Stimulated activated CD4-positive, alpha-beta T cell treated with anti-CD3 and anti-CD28 coated beads, TNF-alpha, amount 100 ng/mL, for 48 hours (primary cell): Measurements from ENCODE around the gene SULT1A2.
"Not testable (repeated sequence)": the region's sequence is repeated elsewhere in the genome, so short reads cannot be mapped to it uniquely, and the experiment has no call there.

Experiments
- DNase-seq, 3 donors: peaks; one replicate each; pipeline ENCODE4 v3.0.0-alpha.2; 2020; ENCODE audit warnings: low read depth in 3 of 3

SULT1A2 gene

DNA sequence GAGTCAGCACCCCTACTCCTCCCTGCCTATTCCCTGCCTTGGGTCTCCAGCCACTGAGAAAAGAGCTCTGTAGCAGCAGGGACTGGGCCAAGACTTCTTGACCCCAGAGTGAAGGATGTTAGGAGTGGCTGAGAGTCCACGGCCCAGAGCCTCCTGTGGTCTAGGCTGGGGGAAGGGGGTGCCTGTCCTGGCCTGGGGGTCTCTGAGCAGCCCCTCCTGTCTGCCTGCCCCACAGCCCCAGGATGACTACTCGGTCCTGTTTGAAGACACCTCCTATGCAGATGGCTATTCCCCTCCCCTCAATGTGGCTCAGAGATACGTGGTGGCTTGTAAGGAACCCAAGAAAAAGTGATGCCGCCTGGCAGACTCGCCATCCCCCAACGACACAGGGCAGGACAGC, 5.5 kb downstream of the SULT1A2 start:
- DNase-seq, result no peak

DNA sequence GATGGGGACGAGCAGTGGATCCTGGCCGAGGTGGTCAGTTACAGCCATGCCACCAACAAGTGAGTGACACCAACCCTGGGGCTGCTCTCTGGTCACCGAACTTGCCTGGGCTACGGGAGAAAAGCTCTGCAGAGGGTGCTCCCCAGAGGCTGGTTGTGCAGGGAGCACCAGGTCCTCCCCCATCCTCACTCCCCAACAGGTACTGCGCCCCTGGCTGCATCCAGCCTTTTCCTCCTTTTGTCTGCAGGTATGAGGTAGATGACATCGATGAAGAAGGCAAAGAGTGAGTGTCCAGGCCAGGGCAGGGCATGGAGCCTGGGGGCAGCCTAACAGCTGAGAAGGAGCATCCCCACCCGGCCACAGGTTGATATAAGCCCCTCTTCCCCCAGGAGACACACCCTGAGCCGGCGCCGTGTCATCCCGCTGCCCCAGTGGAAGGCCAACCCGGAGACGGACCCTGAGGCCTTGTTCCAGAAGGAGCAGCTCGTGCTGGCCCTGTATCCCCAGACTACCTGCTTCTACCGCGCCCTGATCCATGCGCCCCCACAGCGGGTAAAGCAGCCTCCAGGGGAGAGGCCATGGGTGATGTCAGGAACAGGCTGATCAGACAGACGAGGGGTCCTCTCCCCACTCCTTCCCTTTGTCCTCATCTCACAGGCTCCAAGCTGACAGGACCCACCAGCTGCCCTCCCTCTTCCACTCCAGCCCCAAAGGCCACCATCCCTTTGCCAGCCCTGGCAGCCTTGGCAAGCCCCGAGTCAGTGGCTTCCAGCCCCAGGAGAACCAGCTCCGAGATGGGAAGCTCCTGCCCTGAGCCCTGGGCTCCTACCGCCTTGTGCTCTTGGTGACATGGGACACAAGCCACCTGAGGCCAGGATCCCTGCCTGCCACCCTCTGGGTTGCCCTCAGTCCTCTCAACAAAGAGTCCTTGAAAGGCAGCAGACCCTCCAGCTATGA, 6.2 kb downstream of the SULT1A2 start:
- no peak for DNase-seq

DNA sequence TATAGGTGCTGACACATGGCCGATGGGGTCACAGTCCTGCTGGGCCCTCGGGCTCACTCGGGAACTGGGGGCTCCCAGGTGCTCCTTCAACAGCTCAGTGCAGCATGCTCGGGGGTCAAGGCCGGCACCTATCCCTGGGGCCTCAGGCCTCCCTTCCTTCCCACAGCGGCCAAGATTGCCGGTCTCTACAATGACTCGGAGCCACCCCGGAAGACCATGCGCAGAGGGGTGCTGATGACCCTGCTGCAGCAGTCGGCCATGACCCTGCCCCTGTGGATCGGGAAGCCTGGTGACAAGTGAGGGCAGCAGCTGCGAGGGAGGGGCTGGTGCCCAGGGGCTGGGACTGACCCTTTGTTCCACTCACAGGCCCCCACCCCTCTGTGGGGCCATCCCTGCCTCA, 6.9 kb downstream of the SULT1A2 start:
- DNase-seq, result no peak

DNA sequence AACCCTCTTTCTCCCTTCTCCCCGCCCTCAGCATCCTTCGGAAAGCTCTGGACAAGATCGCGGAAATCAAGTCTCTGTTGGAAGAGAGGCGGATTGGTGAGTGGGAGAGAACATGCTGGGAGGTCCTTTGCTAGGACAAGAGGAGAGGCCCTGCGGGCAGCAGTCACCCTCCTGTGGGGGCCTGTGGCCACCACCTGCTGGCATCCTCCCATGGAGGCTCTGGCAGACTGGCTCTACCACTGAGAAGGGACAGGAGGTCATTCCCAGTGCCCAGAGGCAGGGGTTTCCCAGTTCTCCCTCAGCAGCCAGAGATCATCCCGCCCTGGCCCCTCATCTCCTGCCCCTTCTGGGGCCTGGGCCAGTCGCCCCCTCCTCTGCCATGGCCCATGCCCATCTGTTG, 7.8 kb downstream of the SULT1A2 start:
- no peak for DNase-seq

DNA sequence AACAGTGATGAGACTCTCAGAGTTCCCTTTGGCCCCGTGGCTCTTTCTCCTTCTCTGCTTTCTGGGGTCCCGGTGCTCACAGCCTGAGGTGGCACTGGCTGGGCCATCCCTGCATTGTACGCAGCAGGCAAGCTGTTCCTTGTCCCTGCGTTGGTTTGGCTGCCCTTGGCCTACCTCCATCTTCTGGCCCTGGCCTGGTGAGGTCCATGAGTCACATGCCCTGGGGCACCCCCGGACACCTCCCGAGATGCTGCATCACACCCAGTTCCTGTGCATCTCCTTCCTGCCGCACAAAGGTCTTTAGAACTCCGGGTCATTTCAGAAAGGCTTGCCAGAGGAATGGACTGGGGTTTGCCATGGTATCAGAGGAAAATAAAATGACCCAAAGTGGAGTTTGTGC, 9.5 kb downstream of the SULT1A2 start:
- no peak for DNase-seq

DNA sequence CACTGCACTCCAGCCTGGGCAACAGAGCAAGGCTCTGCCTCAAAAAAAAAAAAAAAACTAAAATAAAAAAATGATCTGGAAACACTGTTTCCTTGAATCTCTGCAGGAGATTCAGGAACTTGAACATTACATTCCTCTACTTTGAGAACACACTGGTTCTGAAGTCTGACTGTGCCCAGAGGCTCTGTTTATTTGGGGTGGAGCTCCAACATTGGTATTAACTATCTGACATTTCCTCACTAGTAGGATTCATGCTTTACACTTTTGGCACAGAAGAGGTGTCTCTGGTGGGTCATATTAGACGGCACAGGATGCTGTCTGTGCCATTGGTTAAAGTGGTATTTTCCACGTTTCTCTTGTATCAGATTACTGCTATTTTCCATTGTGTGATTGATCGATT, 10.4 kb downstream of the SULT1A2 start:
- DNase-seq, result no peak

DNA sequence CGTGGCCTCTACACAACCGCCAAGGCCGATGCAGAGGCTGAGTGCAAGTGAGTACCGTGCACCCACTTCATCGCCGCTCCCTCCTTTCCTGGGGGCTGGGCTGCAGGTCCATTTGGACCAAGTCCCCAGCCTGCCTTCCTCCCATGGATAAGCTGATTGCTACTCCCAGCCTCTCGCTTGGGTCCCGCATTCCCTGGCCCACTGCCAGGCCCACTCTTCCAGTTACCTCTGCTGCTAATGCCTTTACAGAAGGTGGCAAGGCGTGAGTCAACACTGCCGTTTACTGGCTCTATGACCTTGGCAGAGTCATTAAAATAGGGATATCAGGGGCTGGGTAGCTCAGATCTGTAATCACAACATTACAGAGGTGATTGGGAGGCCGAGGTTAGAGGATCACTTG, 11.2 kb downstream of the SULT1A2 start:
- DNase-seq, result no peak

DNA sequence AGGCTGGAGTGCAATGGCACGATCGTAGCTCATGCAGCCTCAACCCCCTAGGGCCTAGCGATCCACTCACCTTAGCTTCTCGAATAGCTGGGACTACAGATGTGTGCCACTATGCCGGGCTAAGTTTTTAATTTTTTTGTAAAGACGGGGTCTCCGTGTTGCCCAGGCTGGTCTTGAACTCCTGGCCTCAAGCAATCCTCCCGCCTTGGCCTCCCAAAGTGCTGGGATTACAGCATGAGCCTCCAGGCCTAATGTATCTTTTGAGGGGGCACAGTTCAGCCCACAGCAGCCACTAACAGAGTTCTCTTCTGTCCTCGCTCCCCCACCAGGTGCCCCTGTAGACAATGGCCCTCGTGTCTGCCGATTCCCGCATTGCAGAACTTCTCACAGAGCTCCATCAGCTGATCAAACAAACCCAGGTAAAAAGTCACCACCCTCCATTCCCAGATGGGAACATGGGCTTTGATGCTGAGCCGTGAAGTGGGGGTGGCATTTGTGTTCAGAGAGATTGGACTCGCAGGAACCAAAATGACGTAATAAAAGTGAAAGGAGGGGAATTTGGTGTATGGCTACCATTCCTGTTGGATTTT, 16.0 kb downstream of the SULT1A2 start:
- no peak for DNase-seq

DNA sequence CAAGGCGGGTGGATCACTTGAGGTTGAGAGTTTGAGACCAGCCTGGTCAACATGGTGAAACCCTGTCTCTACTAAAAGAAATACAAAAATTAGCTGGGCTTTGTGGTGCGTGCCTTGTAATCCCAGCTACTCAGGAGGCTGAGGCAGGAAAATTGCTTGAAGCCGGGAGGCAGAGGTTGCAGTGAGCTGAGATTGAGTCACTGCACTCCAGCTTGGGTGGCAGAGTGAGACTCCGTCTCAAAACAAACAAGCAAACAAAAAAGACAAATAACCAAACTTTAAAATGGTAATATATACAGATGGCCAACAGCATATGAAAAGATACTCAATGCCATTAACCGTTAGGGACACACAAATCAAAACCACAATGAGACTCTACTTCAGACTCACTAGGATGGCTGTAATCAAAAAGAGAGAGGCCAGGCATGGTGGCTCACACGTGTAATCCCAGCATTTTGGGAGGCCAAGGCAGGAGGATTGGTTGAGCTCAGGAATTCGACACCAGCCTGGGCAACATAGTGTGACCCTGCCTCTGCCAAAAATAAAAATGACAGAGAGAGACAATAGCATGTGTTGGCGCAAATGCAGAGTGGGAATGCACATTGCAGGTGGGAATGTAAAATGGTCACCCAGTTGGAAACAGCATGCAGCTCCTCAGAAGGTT, 21.3 kb downstream of the SULT1A2 start:
- no peak for DNase-seq

DNA sequence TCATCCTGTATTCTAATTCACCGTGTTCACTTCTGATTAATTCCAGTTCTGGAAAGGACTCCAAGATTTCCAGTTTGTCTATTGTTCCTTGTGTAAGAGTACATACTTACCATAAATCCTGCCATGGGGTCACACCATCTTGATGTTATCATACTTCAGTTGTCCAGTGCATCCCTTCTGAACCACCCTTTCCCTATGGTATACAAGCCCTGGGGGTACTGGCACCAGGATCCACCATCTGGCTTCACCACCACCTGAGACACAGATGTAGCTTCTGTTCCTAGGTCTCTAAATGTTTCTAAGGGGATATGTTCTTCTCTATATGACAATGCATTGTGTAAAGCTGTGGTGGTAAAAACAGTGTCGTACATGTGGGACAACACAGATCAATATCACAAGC, 21.9 kb downstream of the SULT1A2 start:
- no peak for DNase-seq

DNA sequence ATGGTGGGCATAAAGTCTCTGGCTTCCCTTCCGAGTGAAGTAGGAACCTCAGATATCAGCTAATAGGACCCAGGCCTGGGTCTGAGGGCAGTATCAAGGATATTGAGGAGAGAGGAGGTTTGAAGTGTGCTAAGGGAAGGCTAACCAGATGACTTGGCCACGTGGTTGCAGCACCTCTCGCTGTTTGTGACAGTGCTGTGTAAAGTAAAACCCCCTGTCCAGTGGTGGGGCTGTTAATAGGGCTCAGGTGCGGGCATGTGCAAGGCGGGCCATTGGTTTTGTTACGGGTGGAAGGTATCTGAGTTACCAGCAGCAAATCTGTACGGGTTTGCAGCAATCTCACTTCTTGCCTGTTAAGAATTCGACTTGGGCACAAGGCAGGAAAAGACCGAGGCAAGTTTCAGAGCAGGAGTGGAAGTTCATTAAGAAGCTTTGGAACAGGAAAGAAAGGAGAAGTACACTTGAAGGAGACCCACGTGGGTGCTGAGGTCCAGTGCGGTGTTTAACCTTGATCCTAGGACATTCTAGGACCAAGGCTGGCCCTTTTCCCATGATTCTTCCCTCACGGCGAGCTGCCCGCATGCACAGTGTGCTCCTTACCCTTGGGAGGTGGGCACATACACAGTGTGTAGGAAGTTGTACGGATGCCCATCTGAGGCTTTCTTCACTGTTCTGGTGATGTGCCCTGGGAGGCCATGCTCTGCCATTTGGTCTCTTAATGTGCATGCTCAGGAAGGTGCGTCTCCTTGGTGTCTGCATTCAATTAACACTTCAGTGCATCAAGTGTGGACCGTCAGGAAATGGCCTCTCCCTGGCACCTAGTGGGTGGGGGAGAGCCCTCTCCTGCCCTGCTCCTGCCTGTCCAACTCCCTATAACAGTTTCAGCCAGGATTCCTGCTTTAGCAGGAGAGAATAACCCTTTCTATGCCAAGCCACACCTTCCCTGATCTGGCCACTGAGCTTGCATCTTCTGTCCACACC, 22.8 kb downstream of the SULT1A2 start:
- no peak for DNase-seq

DNA sequence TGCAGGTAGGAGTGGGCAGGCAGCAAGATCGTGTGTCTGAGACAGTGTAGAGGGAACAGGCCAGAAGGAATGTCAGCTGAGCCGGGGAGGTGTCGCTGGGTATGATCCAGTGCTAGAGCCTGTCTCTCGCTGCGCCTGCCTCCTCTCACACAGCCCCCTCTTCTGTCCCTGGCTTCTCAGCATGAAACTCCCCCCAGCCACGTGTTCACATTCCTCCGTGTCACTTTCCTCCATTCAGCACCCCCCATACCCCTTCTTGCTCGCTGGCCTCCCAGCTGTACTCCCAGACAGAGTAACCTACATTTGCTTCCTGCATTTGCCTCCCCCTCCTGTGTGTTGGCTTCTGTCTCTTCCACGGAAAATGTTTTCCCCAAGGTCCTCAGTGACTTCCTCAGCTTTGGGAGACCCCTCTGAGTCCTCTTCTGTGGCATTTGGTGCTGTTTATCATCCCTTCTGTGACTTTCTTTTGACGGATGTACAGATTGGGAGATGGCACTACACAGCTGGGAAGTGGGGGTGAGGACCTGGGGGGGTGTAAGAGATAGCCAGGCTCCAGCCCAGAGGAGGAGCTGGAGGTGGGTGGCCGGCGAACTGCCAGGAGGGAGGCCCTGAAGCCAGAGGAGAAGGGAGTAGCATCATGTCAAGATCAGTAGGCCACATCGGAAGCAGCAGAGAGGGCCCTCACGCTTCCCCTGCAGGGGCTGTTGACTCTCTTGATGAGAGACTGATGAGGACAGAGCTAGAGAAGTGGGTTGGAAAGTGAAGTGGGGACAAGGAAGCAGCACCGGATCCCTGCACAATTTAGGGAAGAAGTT, 23.9 kb downstream of the SULT1A2 start:
- no peak for DNase-seq

DNA sequence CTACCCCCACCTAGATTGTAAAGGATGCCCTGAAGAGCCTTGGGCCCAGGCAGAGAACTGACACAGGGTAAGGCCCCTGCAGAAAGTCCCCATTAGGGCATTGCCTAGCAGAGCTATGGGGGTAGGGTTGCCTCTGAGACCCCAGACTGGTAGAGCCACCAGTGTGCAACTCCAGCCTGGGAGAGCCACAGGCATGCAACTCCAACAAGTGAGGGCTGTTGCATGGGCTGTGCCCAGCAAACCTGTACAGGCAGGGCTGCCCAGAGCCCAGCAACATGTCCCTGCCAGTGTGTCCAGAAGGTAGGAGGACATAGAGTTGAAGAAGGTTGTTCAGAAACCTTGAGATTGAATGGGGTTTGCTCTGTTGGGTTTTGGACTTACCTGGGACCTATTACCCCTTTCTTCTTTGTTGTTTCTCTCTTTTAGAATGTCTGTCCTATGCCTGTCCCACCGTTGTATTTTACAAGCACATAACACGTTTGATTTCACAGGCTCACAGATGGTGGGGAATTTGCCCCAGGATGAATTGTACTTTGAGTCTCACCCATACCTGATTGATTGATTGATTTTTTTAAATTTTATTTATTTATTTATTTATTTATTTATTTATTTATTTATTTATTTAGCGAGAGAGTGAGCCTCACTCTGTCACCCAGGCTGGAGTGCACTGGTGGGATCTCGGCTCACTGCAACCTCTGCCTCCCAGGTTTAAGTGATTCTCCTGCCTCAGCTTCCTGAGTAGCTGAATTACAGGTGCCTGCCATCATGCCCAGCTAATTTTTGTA, 26.7 kb downstream of the SULT1A2 start:
- no peak for DNase-seq

DNA sequence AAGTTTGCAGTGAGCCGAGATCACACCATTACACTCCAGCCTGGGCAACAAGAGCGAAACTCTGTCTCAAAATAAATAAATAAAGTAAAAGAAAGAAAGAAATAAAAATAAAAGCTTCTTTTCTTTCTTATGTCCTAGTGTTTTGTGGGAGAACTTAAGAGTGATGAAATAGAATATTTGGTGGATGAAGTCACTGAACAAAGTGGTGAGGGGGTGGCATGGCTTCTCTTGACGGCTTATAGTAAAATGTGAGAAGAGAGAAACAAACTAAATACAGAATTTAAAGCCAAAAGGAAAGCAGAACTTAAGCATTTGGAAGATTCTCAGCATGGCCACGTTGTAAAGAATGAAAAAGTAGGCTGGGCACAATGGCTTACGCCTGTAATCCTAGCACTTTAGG, 27.8 kb downstream of the SULT1A2 start:
- DNase-seq, result no peak

DNA sequence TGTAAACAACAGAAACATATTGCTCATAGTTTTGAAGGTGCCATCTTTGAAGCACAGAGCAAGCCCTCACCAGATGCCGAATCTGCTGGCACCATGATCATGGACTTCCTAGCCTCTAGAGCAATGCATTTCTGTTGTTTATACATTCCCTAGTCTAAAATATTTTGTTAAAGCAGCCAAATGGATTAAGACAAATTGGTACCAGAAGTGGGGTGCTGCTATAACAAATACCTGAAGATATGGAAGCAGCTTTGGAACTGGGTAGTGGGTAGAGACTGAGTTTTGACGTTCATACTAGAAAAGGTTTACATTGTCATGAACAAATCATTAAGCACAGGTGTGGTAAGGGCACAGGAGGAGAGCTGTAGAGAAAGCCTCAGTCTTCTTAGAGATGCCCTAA, 29.6 kb downstream of the SULT1A2 start:
- DNase-seq, result no peak

DNA sequence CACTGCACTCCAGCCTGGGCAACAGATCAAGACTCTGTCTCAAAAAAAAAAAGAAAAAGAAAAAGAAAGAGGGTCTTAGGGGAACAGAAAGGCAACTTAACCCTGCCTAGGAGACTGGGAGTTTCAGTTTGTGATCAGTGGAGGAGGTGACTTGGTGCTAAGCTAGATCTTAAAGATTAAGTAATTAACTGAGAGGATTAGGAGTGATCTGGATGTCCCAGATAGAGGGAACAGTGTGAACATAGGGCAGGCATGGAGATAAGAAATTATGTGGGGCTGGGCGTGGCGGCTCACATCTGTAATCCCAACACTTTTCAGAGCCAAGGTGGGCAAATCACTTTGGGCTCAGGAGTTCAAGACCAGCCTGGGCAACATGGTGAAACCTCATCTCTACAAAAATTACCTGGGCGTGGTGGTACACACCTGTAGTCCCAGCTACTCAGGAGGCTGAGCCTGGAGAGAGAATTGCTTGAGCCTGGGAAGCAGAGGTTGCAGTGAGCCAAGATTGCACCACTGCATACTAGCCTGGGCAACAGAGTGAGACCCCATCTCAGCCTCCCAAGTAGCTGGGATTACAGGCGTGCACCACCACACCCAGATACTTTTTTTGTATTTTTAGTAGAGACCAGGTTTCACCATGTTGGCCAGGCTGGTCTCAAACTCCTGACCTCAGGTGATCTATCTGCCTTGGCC, 30.5 kb downstream of the SULT1A2 start:
- DNase-seq, result not testable (repeated sequence)

DNA sequence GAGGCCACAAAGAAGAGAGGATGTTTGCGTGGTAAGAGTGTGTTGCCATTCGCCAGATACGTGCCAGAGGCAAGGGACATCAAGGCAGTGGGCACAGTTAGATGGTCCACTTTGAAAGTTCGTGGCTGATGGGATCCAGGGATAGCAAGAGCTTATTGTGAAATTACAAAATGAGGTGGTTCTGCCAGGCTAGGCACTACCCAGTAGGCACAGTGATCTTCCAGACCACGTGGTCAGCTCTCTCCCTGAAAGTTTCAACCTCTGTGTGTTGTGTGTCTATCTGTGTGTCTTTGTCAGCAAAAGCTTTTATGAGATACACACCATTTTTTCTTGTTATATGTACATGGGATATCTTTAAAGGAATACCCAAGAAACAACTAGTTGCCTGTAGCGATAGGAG, 33.6 kb downstream of the SULT1A2 start:
- DNase-seq, result no peak

DNA sequence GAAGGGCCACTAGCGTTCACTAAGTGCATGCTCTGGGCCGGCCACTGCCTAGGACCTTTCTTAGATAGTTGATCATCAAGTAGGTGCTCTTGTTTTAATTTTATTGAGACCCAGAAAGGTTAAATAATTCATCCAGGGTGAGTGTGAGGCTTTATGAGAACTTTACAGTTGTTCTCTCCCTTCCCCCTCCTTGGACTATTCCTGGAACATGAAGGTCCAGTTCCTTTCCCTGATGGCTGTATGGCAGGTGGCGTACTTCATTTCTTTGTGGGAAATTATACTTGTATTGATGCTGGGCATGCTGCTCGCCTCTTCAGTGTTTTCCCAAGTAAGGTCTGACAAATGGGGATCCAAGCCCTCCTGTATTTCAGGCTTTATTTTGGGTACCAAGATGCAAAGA, 34.7 kb downstream of the SULT1A2 start:
- no peak for DNase-seq

DNA sequence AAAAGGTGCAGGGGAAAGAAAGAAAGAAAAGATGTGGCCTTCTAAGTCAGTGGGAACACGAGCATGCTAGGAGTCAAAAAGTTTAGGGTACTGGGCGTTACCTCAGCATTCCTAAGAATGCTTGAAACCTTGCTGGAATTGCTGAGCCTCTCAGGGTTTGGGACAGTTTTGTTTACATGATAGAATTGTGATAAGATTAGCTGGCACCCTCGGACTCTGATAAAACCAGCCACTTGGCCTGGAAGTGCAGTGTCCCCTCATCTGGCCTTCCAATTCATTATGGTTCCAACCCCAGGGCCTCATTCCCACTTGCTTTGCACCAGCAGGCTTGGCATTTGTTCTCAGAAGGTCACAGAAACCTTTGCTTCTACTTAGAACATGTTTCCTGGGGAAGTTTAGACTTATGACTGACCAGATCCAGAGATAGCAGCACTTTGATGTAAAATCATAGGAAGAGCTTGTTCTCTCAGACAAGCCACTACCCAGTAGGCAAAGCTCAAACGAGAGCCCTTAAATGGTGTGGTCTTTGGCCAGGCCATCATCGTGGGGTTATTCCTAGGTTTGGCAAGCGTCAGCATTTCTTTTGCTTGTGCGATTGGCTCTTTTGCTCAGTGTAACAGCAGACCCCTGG, 35.2 kb downstream of the SULT1A2 start:
- no peak for DNase-seq
